ENCODE measurements around the gene GRAMD1A.

- TF ChIP-seq, protein P1, sequence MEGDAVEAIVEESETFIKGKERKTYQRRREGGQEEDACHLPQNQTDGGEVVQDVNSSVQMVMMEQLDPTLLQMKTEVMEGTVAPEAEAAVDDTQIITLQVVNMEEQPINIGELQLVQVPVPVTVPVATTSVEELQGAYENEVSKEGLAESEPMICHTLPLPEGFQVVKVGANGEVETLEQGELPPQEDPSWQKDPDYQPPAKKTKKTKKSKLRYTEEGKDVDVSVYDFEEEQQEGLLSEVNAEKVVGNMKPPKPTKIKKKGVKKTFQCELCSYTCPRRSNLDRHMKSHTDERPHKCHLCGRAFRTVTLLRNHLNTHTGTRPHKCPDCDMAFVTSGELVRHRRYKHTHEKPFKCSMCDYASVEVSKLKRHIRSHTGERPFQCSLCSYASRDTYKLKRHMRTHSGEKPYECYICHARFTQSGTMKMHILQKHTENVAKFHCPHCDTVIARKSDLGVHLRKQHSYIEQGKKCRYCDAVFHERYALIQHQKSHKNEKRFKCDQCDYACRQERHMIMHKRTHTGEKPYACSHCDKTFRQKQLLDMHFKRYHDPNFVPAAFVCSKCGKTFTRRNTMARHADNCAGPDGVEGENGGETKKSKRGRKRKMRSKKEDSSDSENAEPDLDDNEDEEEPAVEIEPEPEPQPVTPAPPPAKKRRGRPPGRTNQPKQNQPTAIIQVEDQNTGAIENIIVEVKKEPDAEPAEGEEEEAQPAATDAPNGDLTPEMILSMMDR (IDR thresholded peaks at IDR 0.05 in 4 of 5, conservative IDR thresholded peaks at IDR 0.05 in 1 of 5) = no peak
- TF ChIP-seq POLR2A (IDR thresholded peaks at IDR 0.05) = no peak
These were observed 73.4 kb downstream of the GRAMD1A start for GRCh38 chr19:35073516-35073915.

Measured in gastrocnemius medialis (tissue), 4 donors.